ENCODE measurements around the gene ZBTB11. TPM values are rescaled to one million over a fixed set of nuclear protein-coding genes. Genes with fewer than 3 reads are reported as not detected.
A peak's percentile ranks its signal among the peaks of the same experiment; 100 is the strongest.

Gene ZBTB11
- polyA plus RNA-seq, 3 donors, result 5.1 to 20.2 (median 6.8) TPM

DNA sequence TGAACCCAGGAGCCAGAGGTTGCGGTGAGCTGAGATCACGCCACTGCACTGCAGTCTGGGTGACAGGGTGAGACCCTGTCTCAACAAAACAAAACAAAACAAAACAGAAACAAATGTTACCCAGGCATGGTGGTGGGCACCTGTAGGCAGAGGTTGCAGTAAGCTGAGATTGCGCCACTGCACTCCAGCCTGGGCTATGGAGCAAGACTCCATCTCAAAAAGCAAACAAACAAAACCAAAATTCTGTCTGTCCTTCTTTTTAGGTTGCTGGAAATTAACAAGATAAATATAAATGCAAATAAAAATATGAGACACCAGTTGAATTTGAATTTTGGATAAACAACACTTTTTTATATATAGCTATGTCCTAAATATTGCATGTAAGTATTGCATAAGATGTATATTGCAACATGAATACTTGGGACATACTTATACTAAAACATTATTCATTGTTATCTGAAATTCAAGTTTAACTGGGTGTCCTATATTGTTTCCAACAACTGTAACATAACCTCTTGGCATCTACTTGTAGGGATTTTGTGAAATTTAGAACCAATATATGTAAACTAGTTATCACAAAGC lies 42.8 kb upstream of the ZBTB11 start:
- peaks cover 35% of the 10 kb centered on the region for H3K4me1 Mint-ChIP-seq
- Histone ChIP-seq H3K4me2 (replicated peaks; ENCODE audit: extremely low read depth, low read length, poor library complexity, severe bottlenecking) (peak overlapping the region; percentile 10), H4K20me1 (ENCODE audit: insufficient read depth, low read length) (no peaks in the 10 kb centered on the region), H3K27ac (ENCODE audit: low read depth in 1 of 2, low read length in 2 of 2) (peak overlapping the region; percentile 2 to 70), H3K36me3 (replicated peaks in 1 of 2; ENCODE audit: control insufficient read depth in 1 of 2, insufficient read depth in 2 of 2, low read length in 2 of 2) (no peaks in the 10 kb centered on the region), H2AFZ (ENCODE audit: insufficient read depth, low read depth, low read length, poor library complexity, severe bottlenecking) (no peak overlapping the region), H3K4me3 (replicated peaks in 1 of 3; ENCODE audit: low read depth in 2 of 3, low read length in 3 of 3) (peak overlapping the region in 1 of 3 experiments; percentile 23), H3K9ac (ENCODE audit: insufficient read depth, low read length, poor library complexity, severe bottlenecking) (no peak overlapping the region), H3K4me1 (ENCODE audit: control insufficient read depth in 1 of 2, insufficient read depth in 2 of 2, low read length in 2 of 2) (peaks cover 39 to 46% of the 10 kb centered on the region in 2 donors), H3K79me2 (ENCODE audit: insufficient read depth, low read length) (no peaks in the 10 kb centered on the region), H3K9me3 (replicated peaks in 1 of 2; ENCODE audit: control insufficient read depth in 1 of 2, insufficient read depth in 1 of 2, low read length in 2 of 2) (no peaks in the 10 kb centered on the region), H3K27me3 (ENCODE audit: control insufficient read depth in 2 of 2, insufficient read depth in 2 of 2, low read length in 2 of 2) (no peaks in the 10 kb centered on the region)
- no peak overlapping the region for H3K4me3 Mint-ChIP-seq
- DNase-seq, result peak; percentile 19 to 73 (median 52)
- H3K27ac Mint-ChIP-seq, result peak overlapping the region in 6 of 7 donors; percentile 46 to 75 (median 48)
- WGBS (ENCODE audit: insufficient coverage), result no CpG with 5 or more reads among the region's 3 CpGs
- peaks cover 0 to 2% (median 0%) of the 10 kb centered on the region in 7 donors for H3K9me3 Mint-ChIP-seq
- no peak for TF ChIP-seq CTCF (IDR thresholded peaks at IDR 0.05)
- no peaks in the 10 kb centered on the region for H3K36me3 Mint-ChIP-seq
- intact Hi-C loops (cut with micrococcal nuclease), result loop anchor here in 1 of 2 donors (5.0 kb wide), 1 partner anchor 32 kb away; the partner anchor contains the start of gene RPL24
- no peaks in the 10 kb centered on the region for H3K27me3 Mint-ChIP-seq (ENCODE audit: low read depth in 3 of 3)

- peaks cover 30% of the 10 kb centered on the region for H3K4me1 Mint-ChIP-seq
- no peaks in the 10 kb centered on the region for H3K27me3 ChIP-seq (ENCODE audit: control insufficient read depth in 2 of 2, insufficient read depth in 2 of 2, low read length in 2 of 2)
- DNase-seq, result no peak
- H4K20me1 ChIP-seq (ENCODE audit: insufficient read depth, low read length), result no peaks in the 10 kb centered on the region
- no peak overlapping the region for H3K4me2 ChIP-seq (replicated peaks; ENCODE audit: extremely low read depth, low read length, poor library complexity, severe bottlenecking)
- peaks cover 0 to 2% (median 0%) of the 10 kb centered on the region in 7 donors for H3K9me3 Mint-ChIP-seq
- no peak overlapping the region for H3K4me3 Mint-ChIP-seq
- H3K27ac Mint-ChIP-seq, result no peak overlapping the region
- no peak overlapping the region for H3K9ac ChIP-seq (ENCODE audit: insufficient read depth, low read length, poor library complexity, severe bottlenecking)
- WGBS (ENCODE audit: insufficient coverage), result no CpG with 5 or more reads among the region's 1 CpG
- H3K36me3 Mint-ChIP-seq, result no peaks in the 10 kb centered on the region
- no peak overlapping the region for H2AFZ ChIP-seq (ENCODE audit: insufficient read depth, low read depth, low read length, poor library complexity, severe bottlenecking)
- TF ChIP-seq CTCF (IDR thresholded peaks at IDR 0.05), result no peak
- H3K79me2 ChIP-seq (ENCODE audit: insufficient read depth, low read length), result no peaks in the 10 kb centered on the region
- no peak overlapping the region for H3K4me3 ChIP-seq (replicated peaks in 1 of 3; ENCODE audit: low read depth in 2 of 3, low read length in 3 of 3)
- intact Hi-C loops (cut with micrococcal nuclease), result no loop called here
- no peaks in the 10 kb centered on the region for H3K36me3 ChIP-seq (replicated peaks in 1 of 2; ENCODE audit: control insufficient read depth in 1 of 2, insufficient read depth in 2 of 2, low read length in 2 of 2)
- peaks cover 0 to 2% (median 0%) of the 10 kb centered on the region in 3 donors for H3K27me3 Mint-ChIP-seq (ENCODE audit: low read depth in 3 of 3)
- H3K27ac ChIP-seq (ENCODE audit: low read depth in 1 of 2, low read length in 2 of 2), result no peak overlapping the region
- no peaks in the 10 kb centered on the region for H3K9me3 ChIP-seq (replicated peaks in 1 of 2; ENCODE audit: control insufficient read depth in 1 of 2, insufficient read depth in 1 of 2, low read length in 2 of 2)
- H3K4me1 ChIP-seq (ENCODE audit: control insufficient read depth in 1 of 2, insufficient read depth in 2 of 2, low read length in 2 of 2), result peaks cover 31 to 38% of the 10 kb centered on the region in 2 donors
Measured at GRCh38 chr3:101718455-101718854, 41.5 kb upstream of the ZBTB11 start.
